Upper lobe of left lung (tissue), 6 donors: Measurements from ENCODE around the gene APOBEC3C. TPM values are rescaled to one million over a fixed set of nuclear protein-coding genes. Genes with fewer than 3 reads are reported as not detected.

Experiments used
- ATAC-seq, 2 donors: fragments of 200-7000 bp; cut with Tn5 transposase; one replicate each; pipeline ENCODE4 v1.9.1; 2022; ENCODE audit warnings: mild to moderate bottlenecking in 2 of 2, moderate library complexity in 2 of 2; ENCODE audit not compliant: low FRiP score in 2 of 2
- DNase-seq, 2 donors: peaks; one replicate each; pipeline ENCODE4 v3.0.0-alpha.2; 2019 to 2020
- H3K27ac ChIP-seq, 4 donors: fragments of 200-600 bp; sonication (generic); one replicate each; pipeline ENCODE4 v1.5.1; 2016 to 2019
- H3K27me3 ChIP-seq, 4 donors: fragments of 200-600 bp; sonication (generic); one replicate each; pipeline ENCODE4 v1.5.1; 2017 to 2019
- H3K36me3 ChIP-seq, 4 donors: fragments of 200-600 bp; sonication (generic); one replicate each; pipeline ENCODE4 v1.5.1; 2016 to 2019
- H3K4me1 ChIP-seq, 4 donors: fragments of 200-600 bp; sonication (generic); one replicate each; pipeline ENCODE4 v1.5.1; 2018 to 2019
- H3K4me3 ChIP-seq, 4 donors: fragments of 200-600 bp; sonication (generic); one replicate each; pipeline ENCODE4 v1.5.1; 2017 to 2019; ENCODE audit warnings: mild to moderate bottlenecking in 2 of 4, moderate library complexity in 1 of 4
- H3K9me3 ChIP-seq, 4 donors: fragments of 200-600 bp; sonication (generic); one replicate each; pipeline ENCODE4 v1.5.1; 2018 to 2019
- EP300 ChIP-seq, 4 donors: sonication (generic); formaldehyde crosslinking; IDR thresholded peaks; one replicate each; pipeline ENCODE4 v1.5.1; 2017; ENCODE audit warnings: antibody characterized with exemption in 4 of 4, control low read depth in 2 of 4
- POLR2A ChIP-seq, 4 donors: fragments of 450-650 bp; IDR thresholded peaks; one replicate each; pipeline ENCODE4 v1.5.1; 2016 to 2017; ENCODE audit warnings: antibody characterized with exemption in 4 of 4, mild to moderate bottlenecking in 2 of 4
- POLR2AphosphoS5 ChIP-seq, 2 donors: sonication (generic); formaldehyde crosslinking; IDR thresholded peaks; one replicate each; pipeline ENCODE4 v1.5.1; 2017; ENCODE audit warnings: antibody characterized with exemption in 2 of 2
- WGBS, 2 donors: methylation state at CpG; one replicate each; pipeline ENCODE4 v1.1.5; 2017 to 2018; 5-methylcytosine and 5-hydroxymethylcytosine counted together
- total RNA-seq, 6 donors: library from RNA; depleted of rRNA in 4 of 6; stranded (reverse); fragments of >200 nt in 4 of 6; gene quantifications; one replicate each; pipeline versions ENCODE4 v1.1.0 to v1.2.1, GENCODE V29; 2016 to 2021
- TF ChIP-seq, protein P1 (sequence below), 6 experiments: fragments of 450-650 bp in 4 of 6; fragments of 200-600 bp in 2 of 6; sonication (generic) in 2 of 6; IDR thresholded peaks; one replicate each; pipeline ENCODE4 v1.5.1; 2016 to 2019; ENCODE audit warnings: antibody characterized with exemption in 6 of 6
- donor health status: DM: no; HTN: no; CAD: no; lungs with moderate emphysema.
- donor health status: DM: no; HTN: yes; CAD: no; lungs with severe emphysema.

Gene APOBEC3C
- total RNA-seq, 6 donors from 2014 or later: 6.1 to 27.0 (median 11.1) TPM

DNA sequence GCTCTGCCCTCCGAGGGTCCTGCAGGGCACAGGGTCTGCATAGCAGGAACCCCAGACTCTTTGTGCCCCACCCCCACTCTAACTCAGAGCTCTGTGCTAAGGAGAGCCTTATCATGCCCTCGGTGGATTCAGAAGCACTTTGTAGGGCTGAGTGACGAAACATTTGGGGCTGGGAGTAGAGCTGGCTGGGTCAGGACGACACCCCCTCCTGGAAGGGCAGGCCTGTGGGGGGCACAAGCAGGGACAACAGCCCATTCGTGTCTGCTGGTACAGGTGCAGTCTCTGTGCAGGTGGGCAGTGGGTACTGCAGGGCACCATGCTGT is 47.7 kb upstream of the APOBEC3C start:
- TF ChIP-seq POLR2A (IDR thresholded peaks at IDR 0.05) (no peak), EP300 (IDR thresholded peaks at IDR 0.05) (no peak), POLR2AphosphoS5 (IDR thresholded peaks at IDR 0.05) (no peak)
- TF ChIP-seq, protein P1, sequence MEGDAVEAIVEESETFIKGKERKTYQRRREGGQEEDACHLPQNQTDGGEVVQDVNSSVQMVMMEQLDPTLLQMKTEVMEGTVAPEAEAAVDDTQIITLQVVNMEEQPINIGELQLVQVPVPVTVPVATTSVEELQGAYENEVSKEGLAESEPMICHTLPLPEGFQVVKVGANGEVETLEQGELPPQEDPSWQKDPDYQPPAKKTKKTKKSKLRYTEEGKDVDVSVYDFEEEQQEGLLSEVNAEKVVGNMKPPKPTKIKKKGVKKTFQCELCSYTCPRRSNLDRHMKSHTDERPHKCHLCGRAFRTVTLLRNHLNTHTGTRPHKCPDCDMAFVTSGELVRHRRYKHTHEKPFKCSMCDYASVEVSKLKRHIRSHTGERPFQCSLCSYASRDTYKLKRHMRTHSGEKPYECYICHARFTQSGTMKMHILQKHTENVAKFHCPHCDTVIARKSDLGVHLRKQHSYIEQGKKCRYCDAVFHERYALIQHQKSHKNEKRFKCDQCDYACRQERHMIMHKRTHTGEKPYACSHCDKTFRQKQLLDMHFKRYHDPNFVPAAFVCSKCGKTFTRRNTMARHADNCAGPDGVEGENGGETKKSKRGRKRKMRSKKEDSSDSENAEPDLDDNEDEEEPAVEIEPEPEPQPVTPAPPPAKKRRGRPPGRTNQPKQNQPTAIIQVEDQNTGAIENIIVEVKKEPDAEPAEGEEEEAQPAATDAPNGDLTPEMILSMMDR (IDR thresholded peaks at IDR 0.05): no peak
- Histone ChIP-seq H3K27ac (no peak overlapping the region), H3K36me3 (no peaks in the 10 kb centered on the region), H3K27me3 (no peaks in the 10 kb centered on the region), H3K4me1 (peaks cover 0 to 9% (median 2%) of the 10 kb centered on the region in 4 donors), H3K4me3 (no peak overlapping the region), H3K9me3 (no peaks in the 10 kb centered on the region)
- 36% methylated on average over 3 of the region's 5 CpGs; no CpG with 5 or more reads in 1 of the 2 donors for WGBS, 2 donors
- no peak for ATAC-seq
- DNase-seq: no peak

DNA sequence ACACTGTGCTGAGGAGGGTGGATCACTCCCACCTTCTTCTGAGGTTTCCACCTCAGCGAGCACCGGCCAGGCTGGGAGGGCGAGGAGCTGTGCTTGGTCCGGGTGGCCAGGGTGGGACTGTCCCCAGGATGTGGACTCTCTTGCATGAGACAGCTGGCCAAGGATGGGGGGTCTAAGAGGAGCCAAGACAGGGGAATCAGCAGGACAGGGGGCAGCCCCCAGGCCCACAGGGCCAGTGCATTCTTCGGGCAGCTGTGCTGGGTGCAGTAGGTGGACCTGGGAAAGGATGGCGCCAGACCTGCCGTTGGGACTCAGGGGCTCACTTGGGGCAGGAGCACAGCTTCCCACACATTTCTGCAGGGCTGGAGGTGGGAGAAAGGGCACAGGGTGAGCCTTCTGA is 47.1 kb upstream of the APOBEC3C start:
- no peak for DNase-seq
- TF ChIP-seq POLR2AphosphoS5 (IDR thresholded peaks at IDR 0.05) (no peak), POLR2A (IDR thresholded peaks at IDR 0.05) (no peak), EP300 (IDR thresholded peaks at IDR 0.05) (no peak)
- TF ChIP-seq, protein P1 (IDR thresholded peaks at IDR 0.05): no peak
- no peak for ATAC-seq
- H3K27ac ChIP-seq: peak overlapping the region in 3 of 4 donors; percentile 37 to 75 (median 52)
- H3K4me1 ChIP-seq: peaks cover 0 to 9% (median 2%) of the 10 kb centered on the region in 4 donors
- no peaks in the 10 kb centered on the region for H3K9me3 ChIP-seq
- no peaks in the 10 kb centered on the region for H3K36me3 ChIP-seq
- 80% methylated on average over 4 of the region's 7 CpGs; no CpG with 5 or more reads in 1 of the 2 donors for WGBS, 2 donors
- no peaks in the 10 kb centered on the region for H3K27me3 ChIP-seq
- H3K4me3 ChIP-seq: no peak overlapping the region

DNA sequence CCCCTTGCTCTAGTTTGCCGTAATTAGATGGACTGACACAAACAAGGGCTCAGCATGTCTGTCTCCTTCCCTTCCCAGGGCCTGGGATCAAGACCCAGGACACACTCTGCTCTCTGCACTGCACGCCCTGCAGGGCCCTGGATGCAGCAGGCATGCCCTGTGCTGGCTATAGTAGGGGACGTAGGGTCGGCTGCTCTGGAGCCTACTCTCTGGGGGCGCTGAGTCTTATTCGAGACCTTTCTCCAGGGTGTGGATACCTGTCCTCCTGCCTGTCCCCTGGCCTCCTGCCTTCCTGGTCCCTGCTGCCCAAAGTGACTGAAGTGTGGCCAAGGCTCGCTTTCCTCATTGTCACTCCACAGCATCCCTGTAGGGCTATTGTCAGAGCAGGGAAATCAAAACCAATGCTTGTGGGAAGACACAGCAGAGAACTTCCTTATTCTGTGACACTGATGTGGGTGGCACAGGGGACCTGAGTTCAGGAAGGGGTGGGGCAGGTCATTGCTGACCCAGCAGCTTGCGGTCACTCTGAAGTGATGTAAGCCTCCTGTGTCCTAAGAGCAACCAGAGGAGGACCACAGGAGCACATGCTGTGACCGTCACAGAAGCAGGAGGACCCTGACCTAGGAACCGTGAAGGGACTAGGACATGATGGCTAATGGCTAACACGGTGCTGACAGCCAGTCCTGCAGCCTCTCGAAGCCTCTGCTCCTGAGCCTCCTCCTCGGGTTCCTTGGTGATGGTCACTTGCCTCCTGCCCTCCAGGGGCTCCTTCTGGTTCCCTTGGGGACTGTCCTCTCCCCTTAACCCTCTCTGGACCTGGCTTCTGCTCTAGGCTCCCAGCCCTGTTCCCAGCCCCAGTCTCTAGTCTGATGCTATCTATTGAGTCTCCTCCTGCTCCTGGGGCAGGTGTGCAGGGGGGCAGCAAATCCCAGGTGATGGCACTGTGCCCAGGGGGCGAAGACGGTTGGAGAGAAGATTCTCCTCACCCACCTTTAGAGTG is 46.3 kb upstream of the APOBEC3C start:
- ATAC-seq: peak; percentile 71 to 72
- 78% methylated on average over 5 of the region's 15 CpGs; no CpG with 5 or more reads in 1 of the 2 donors for WGBS, 2 donors

DNA sequence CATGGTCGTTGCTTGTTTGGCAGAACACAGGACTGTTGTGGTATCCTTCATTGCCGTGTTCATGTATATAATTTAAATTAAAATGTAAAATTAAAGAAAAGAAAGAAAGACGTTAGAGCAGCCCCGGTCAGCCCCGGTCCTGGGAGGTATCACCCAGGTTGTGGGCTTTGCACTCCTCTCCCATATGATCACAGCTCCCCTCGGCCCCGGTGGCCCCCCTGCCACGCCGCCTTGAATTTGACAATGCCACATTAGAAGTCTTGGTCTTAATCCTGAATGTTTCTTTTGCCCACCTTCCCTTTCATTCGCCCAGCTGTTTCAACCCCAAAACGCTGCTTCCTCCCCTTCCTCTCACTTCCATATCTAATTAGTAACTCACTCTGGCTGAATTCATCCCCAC is 45.3 kb upstream of the APOBEC3C start:
- no peaks in the 10 kb centered on the region for H3K36me3 ChIP-seq
- DNase-seq: no peak
- H3K4me3 ChIP-seq: no peak overlapping the region
- no peak overlapping the region for H3K27ac ChIP-seq
- no peaks in the 10 kb centered on the region for H3K9me3 ChIP-seq
- peaks cover 0 to 9% (median 0%) of the 10 kb centered on the region in 4 donors for H3K4me1 ChIP-seq
- TF ChIP-seq EP300 (IDR thresholded peaks at IDR 0.05): no peak
- no peak for TF ChIP-seq POLR2A (IDR thresholded peaks at IDR 0.05)
- TF ChIP-seq, protein P1 (IDR thresholded peaks at IDR 0.05): no peak
- no peak for TF ChIP-seq POLR2AphosphoS5 (IDR thresholded peaks at IDR 0.05)
- no peak for ATAC-seq
- H3K27me3 ChIP-seq: no peaks in the 10 kb centered on the region
- WGBS, 2 donors: 80% methylated on average over 11 of the region's 11 CpGs; no CpG with 5 or more reads in 1 of the 2 donors

More for the DNA sequence above, 46.3 kb upstream of the APOBEC3C start:
- no peak for DNase-seq
- no peaks in the 10 kb centered on the region for H3K27me3 ChIP-seq
- peaks cover 0 to 9% (median 2%) of the 10 kb centered on the region in 4 donors for H3K4me1 ChIP-seq
- peak overlapping the region in 3 of 4 donors; percentile 42 to 75 (median 62) for H3K27ac ChIP-seq
- no peaks in the 10 kb centered on the region for H3K9me3 ChIP-seq
- TF ChIP-seq, protein P1 (IDR thresholded peaks at IDR 0.05): no peak
- peak in 1 of 4 donors; percentile 28 for TF ChIP-seq POLR2A (IDR thresholded peaks at IDR 0.05)
- peak in 1 of 2 donors; percentile 91 for TF ChIP-seq POLR2AphosphoS5 (IDR thresholded peaks at IDR 0.05)
- peak in 1 of 4 donors; percentile 34 for TF ChIP-seq EP300 (IDR thresholded peaks at IDR 0.05)
- H3K36me3 ChIP-seq: no peaks in the 10 kb centered on the region
- no peak overlapping the region for H3K4me3 ChIP-seq
